RWPE2 (cell line): ENCODE measurements around the gene SHC4.

Experiments
- ATAC-seq: fragments of 200-7000 bp; cut with Tn5 transposase; 3 replicates; pipeline ENCODE4 v1.9.1; 2021; ENCODE audit warnings: low read depth
- DNase-seq: peaks from one replicate; pipeline ENCODE4 v3.0.0-alpha.2; 2020; ENCODE audit warnings: low spot score
- H3K27ac ChIP-seq: fragments of 450-650 bp; 2 replicates; pipeline ENCODE4 v1.5.1; 2017; ENCODE audit warnings: mild to moderate bottlenecking; ENCODE audit not compliant: poor library complexity, severe bottlenecking
- H3K27me3 ChIP-seq: fragments of 250-450 bp; sonication (Bioruptor Pico); 2 replicates; pipeline ENCODE4 v1.5.1; 2021; ENCODE audit warnings: mild to moderate bottlenecking, moderate library complexity; ENCODE audit not compliant: insufficient read depth, poor library complexity, severe bottlenecking
- H3K36me3 ChIP-seq: fragments of 250-450 bp; sonication (Bioruptor Pico); 2 replicates; pipeline ENCODE4 v1.5.1; 2020; ENCODE audit warnings: low read depth, mild to moderate bottlenecking, moderate library complexity
- H3K4me1 ChIP-seq: fragments of 250-450 bp; sonication (Bioruptor Pico); 2 replicates; pipeline ENCODE4 v1.5.1; 2021; ENCODE audit warnings: mild to moderate bottlenecking, moderate library complexity; ENCODE audit not compliant: insufficient read depth, poor library complexity, severe bottlenecking
- H3K4me3 ChIP-seq: fragments of 250-450 bp; sonication (Bioruptor Pico); 2 replicates; pipeline ENCODE4 v1.5.1; 2021; ENCODE audit warnings: mild to moderate bottlenecking, moderate library complexity; ENCODE audit not compliant: severe bottlenecking
- H3K9me3 ChIP-seq: fragments of 250-450 bp; sonication (Bioruptor Pico); 2 replicates; pipeline ENCODE4 v1.5.1; 2021; ENCODE audit warnings: mild to moderate bottlenecking, moderate library complexity; ENCODE audit not compliant: severe bottlenecking
- TF ChIP-seq, protein P1 (sequence below): fragments of 450-650 bp; IDR thresholded peaks from one replicate; pipeline ENCODE4 v1.5.1; 2017; ENCODE audit warnings: mild to moderate bottlenecking, moderate library complexity; ENCODE audit not compliant: poor library complexity, severe bottlenecking

SHC4 gene

DNA sequence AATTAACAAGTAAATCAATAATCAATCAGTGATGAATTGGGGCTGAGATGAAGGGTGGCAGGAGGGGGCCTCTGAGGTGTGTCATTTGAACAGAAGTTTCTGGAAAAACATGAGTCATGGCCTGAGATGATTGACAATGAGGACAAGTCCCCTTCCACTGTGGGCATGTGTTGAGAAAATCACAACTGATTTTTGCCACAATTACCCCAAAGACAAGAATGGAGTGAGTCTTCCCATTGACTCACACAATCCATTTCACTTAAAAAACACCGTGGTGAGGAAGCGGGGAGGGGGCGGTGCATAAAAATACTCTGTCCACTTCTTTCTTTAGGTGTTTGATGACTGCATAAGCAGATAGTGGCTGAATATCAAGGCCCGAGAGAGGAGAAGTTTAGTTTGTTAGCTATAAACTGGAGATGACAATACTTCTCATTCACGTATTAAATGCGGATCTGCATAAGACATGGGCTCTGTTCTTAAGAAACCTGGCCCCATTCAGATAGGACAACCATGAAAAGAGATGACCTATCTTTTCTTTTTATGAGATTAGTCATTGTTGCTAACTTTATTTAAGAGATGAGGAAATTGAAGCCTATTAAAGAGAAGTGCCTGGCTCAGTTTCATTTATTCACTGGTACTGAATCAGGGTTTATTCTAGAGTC is 34.7 kb downstream of the SHC4 start:
- no peaks in the 10 kb centered on the region for H3K9me3 ChIP-seq
- no peak overlapping the region for H3K4me3 ChIP-seq
- peaks cover 18% of the 10 kb centered on the region for H3K4me1 ChIP-seq
- ATAC-seq (peak; percentile 12; the same call in 1 of the 3 replicates), DNase-seq (no peak)
- no peak overlapping the region for H3K27ac ChIP-seq
- TF ChIP-seq, protein P1, sequence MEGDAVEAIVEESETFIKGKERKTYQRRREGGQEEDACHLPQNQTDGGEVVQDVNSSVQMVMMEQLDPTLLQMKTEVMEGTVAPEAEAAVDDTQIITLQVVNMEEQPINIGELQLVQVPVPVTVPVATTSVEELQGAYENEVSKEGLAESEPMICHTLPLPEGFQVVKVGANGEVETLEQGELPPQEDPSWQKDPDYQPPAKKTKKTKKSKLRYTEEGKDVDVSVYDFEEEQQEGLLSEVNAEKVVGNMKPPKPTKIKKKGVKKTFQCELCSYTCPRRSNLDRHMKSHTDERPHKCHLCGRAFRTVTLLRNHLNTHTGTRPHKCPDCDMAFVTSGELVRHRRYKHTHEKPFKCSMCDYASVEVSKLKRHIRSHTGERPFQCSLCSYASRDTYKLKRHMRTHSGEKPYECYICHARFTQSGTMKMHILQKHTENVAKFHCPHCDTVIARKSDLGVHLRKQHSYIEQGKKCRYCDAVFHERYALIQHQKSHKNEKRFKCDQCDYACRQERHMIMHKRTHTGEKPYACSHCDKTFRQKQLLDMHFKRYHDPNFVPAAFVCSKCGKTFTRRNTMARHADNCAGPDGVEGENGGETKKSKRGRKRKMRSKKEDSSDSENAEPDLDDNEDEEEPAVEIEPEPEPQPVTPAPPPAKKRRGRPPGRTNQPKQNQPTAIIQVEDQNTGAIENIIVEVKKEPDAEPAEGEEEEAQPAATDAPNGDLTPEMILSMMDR: no peak
- no peaks in the 10 kb centered on the region for H3K36me3 ChIP-seq
- H3K27me3 ChIP-seq: no peaks in the 10 kb centered on the region

DNA sequence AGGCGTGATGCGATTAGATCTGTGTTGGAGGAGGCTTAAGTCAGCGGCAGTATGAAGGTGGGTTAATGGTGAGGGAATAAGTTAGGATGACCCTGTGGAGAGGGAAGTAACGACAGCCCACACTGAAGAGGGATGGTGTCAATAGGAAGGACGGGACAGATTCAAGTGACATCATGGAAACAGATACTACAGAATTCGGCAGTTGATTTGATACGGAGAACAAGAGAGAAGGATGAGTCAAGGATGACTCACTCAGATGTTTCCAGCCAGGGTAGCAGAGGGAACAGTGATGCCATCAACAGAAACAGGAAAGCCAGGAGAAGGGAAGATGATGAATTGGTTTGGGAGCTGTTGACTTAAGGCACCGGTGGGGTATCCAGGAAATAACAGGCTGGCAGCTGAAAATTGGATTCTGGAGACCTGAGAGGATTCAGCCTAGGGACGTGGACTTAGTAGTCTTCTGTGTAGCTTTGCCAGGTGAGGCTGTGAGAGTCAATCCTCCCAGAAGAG is 38.0 kb downstream of the SHC4 start:
- no peaks in the 10 kb centered on the region for H3K9me3 ChIP-seq
- ATAC-seq (peak; percentile 91), DNase-seq (no peak)
- H3K4me3 ChIP-seq: no peak overlapping the region
- peak overlapping the region; percentile 9 for H3K27ac ChIP-seq
- no peaks in the 10 kb centered on the region for H3K27me3 ChIP-seq
- no peaks in the 10 kb centered on the region for H3K36me3 ChIP-seq
- TF ChIP-seq, protein P1: no peak
- peaks cover 27% of the 10 kb centered on the region for H3K4me1 ChIP-seq

DNA sequence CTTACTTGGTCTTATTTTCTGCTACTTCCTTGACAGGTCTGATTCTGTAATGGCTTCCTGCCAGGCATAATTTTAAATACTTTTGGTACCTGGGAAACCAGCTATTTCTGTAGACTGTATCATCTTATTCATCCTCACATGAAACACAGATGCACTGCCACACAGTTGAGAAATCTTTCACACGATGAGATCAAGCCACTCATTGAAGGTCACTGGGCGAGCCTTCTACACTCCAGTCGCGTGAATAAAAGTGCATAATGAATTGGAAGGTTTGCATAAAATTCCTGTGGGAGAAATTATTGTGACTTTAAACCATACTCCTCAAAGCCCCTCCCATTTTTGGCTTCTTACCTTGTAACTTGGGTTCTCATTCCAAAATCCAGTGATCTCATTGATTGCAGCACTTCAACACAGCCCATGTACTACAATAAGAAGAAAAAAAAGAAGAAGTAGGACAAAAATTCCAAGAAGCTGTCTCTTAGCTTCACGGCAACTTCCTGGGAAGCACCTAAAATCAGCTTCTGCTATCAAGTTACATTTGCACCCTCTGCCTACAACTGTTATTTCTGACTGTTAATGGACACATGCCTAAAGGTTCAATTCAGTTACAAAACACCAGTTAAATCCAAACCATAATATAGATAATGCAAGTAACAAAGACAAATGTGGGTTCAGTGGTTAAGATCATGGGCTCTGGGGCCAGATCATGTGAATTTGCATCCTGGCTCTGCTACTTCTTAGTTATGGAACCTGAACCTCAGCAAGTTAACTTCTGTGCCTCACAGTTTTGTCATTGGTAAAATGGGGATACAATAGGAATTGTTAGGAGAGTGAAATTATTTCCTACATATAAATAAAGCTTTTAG is 39.0 kb downstream of the SHC4 start:
- H3K4me1 ChIP-seq: peaks cover 26% of the 10 kb centered on the region
- no peaks in the 10 kb centered on the region for H3K9me3 ChIP-seq
- no peak overlapping the region for H3K27ac ChIP-seq
- no peak overlapping the region for H3K4me3 ChIP-seq
- no peaks in the 10 kb centered on the region for H3K27me3 ChIP-seq
- DNase-seq (no peak), ATAC-seq (no peak)
- no peaks in the 10 kb centered on the region for H3K36me3 ChIP-seq
- TF ChIP-seq, protein P1: no peak

DNA sequence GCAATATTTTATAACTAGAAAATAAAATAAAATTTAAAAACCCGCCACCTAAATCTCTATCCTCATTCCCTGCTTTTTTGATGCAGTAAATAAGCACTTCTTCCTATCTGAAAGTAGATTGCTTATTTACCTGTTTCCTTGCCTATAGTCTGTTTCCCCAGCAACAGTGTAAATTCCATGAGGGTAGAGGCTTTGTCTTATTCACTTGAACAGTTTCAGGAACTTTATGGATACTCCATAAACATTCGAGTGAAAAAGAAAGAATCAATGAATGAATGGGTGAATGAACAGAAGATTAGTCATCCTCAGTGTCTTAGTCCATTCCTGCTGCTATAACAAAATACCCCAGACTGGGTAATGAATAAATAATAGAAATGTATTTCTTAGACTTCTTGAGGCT is 41.7 kb downstream of the SHC4 start:
- Histone ChIP-seq H3K27ac (no peak overlapping the region), H3K4me1 (peaks cover 17% of the 10 kb centered on the region), H3K27me3 (no peaks in the 10 kb centered on the region), H3K9me3 (no peaks in the 10 kb centered on the region), H3K4me3 (no peak overlapping the region), H3K36me3 (no peaks in the 10 kb centered on the region)
- no peak for ATAC-seq
- TF ChIP-seq, protein P1: no peak
- no peak for DNase-seq
